Sigmoid colon (tissue), 4 donors: ENCODE measurements around the gene KLHL29.

Source experiments
- CTCF ChIP-seq, 4 experiments: fragments of 450-650 bp in 3 of 4; fragments of 200-600 bp in 1 of 4; IDR thresholded peaks; one replicate each; pipeline ENCODE4 v1.5.1; 2016 to 2019; ENCODE audit warnings: antibody characterized with exemption in 4 of 4, mild to moderate bottlenecking in 3 of 4, moderate library complexity in 2 of 4
- POLR2AphosphoS5 ChIP-seq, 4 donors: sonication (generic); formaldehyde crosslinking; IDR thresholded peaks; one replicate each; pipeline ENCODE4 v1.6.1; 2017; ENCODE audit warnings: antibody characterized with exemption in 4 of 4

GRCh38 chr2:23630961-23631360 is 246.0 kb downstream of the KLHL29 start:
- no peak for TF ChIP-seq POLR2AphosphoS5 (IDR thresholded peaks at IDR 0.05)
- TF ChIP-seq CTCF (IDR thresholded peaks at IDR 0.05): no peak
